Fibroblast of pulmonary artery (primary cell): Measurements from ENCODE around the gene STRBP.
A peak's percentile ranks its signal among the peaks of the same experiment; 100 is the strongest.
"Not testable (repeated sequence)": the region's sequence is repeated elsewhere in the genome, so short reads cannot be mapped to it uniquely, and the experiment has no call there.

Experiments
- DNase-seq: peaks from one replicate; pipeline ENCODE4 v3.0.0-alpha.2; 2010; ENCODE audit warnings: low read depth
- H3K4me3 ChIP-seq: replicated peaks from 2 replicates; pipeline ENCODE4 v1.5.1; 2011; ENCODE audit warnings: low read depth, mild to moderate bottlenecking, control low read depth, low read length, moderate library complexity
- TF ChIP-seq, protein P1 (sequence below): IDR thresholded peaks from 2 replicates; pipeline ENCODE4 v1.5.1; 2011; ENCODE audit warnings: mild to moderate bottlenecking, control low read depth, low read length, inconsistent platforms; ENCODE audit errors: missing control alignments

The STRBP gene

DNA sequence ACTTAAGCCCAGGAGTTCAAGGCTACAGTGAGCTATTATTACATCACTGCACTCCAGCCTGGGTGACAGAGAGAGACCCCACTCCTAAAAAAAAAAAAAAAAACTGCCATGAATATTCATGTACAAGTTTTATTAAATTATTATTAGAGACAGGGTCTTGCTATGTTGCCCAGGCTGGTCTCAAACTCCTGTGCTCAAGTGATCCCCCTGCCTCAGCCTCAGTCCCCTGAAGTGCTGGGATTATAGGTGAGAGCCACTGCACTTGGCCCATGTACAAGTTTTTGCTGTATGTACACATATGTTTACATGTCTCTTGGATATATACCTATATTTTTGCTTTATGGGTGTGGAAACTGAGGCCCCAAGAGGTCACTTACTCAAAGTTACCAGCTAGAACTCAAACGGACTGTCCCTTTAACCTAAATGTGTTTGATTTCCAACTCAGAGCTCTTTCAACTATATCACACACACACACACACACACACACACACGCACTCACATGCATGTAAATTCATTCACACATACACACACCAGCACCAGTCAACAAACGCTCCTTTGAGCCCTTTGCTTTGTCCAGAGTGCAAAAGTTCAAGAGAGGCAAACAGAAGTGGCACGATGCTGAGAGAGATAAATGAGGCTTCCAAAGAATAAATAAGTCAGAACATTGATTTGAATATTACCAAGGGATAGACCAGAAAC lies 42.3 kb upstream of the STRBP start:
- TF ChIP-seq, protein P1, sequence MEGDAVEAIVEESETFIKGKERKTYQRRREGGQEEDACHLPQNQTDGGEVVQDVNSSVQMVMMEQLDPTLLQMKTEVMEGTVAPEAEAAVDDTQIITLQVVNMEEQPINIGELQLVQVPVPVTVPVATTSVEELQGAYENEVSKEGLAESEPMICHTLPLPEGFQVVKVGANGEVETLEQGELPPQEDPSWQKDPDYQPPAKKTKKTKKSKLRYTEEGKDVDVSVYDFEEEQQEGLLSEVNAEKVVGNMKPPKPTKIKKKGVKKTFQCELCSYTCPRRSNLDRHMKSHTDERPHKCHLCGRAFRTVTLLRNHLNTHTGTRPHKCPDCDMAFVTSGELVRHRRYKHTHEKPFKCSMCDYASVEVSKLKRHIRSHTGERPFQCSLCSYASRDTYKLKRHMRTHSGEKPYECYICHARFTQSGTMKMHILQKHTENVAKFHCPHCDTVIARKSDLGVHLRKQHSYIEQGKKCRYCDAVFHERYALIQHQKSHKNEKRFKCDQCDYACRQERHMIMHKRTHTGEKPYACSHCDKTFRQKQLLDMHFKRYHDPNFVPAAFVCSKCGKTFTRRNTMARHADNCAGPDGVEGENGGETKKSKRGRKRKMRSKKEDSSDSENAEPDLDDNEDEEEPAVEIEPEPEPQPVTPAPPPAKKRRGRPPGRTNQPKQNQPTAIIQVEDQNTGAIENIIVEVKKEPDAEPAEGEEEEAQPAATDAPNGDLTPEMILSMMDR: no peak
- no peak for DNase-seq

GRCh38 chr9:123309611-123310010 lies 41.2 kb upstream of the STRBP start:
- no peak for DNase-seq
- TF ChIP-seq, protein P1: no peak
- no peak overlapping the region for H3K4me3 ChIP-seq

More for the DNA sequence above, 42.3 kb upstream of the STRBP start:
- no peak overlapping the region for H3K4me3 ChIP-seq

GRCh38 chr9:123305879-123306278 lies 37.5 kb upstream of the STRBP start:
- H3K4me3 ChIP-seq: no peak overlapping the region
- TF ChIP-seq, protein P1: no peak
- DNase-seq: no peak

GRCh38 chr9:123304340-123304691 lies 35.9 kb upstream of the STRBP start:
- TF ChIP-seq, protein P1: no peak
- DNase-seq: no peak
- no peak overlapping the region for H3K4me3 ChIP-seq

- TF ChIP-seq, protein P1: no peak
- peak; percentile 13 for DNase-seq
- H3K4me3 ChIP-seq: no peak overlapping the region
These were observed 34.2 kb upstream of the STRBP start for GRCh38 chr9:123302348-123303214.

- H3K4me3 ChIP-seq, DNase-seq: not testable (repeated sequence)
These were observed 33.5 kb upstream of the STRBP start for GRCh38 chr9:123301936-123302335.

DNA sequence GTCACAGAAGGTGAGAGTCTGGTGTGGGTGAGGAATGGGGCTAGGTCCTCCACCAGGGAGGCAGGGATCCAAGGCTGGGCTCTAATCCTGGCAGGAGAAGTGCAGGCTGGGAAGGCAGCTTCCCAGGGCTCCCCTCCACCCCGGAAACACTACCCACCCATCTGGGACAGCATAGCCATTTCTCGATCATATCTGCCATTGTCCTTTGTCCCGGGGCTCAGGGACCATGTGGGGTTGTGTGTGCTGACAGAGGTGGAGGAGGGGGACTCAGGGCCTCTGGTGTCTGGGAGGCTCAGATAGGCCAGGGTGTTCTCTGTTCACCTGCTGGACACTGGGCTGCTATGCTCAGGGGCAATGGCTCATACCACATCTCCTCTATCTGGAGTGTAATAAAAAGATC lies 32.2 kb upstream of the STRBP start:
- TF ChIP-seq, protein P1: no peak
- no peak for DNase-seq
- H3K4me3 ChIP-seq: no peak overlapping the region
